D721Med (cell line): ENCODE results near the gene MBD2.

Experiments used
- DNase-seq: peaks from one replicate; pipeline ENCODE4 v3.0.0; 2011; ENCODE audit warnings: low spot score; ENCODE audit not compliant: insufficient read length
- FAIRE-seq: peaks from 2 replicates; lab custom pipeline; 2011; peaks lifted over from hg19 to GRCh38; lab: Jason Lieb, UNC
- CTCF ChIP-seq: IDR thresholded peaks from 2 replicates; pipeline ENCODE4 v1.5.1; 2012; ENCODE audit warnings: mild to moderate bottlenecking, control low read depth; ENCODE audit not compliant: insufficient read depth; ENCODE audit errors: missing control alignments

MBD2 gene

GRCh38 chr18:54102123-54102522 is 122.3 kb downstream of the MBD2 start:
- no peak for TF ChIP-seq CTCF
- DNase-seq (no peak), FAIRE-seq (peak; percentile 99)
